Cardiac septum (tissue), 1 donor: Measurements from ENCODE around the gene PPY. TPM values are rescaled to one million over a fixed set of nuclear protein-coding genes. Genes with fewer than 3 reads are reported as not detected.
"Not testable (repeated sequence)": the region's sequence is repeated elsewhere in the genome, so short reads cannot be mapped to it uniquely, and the experiment has no call there.

Experiments
- DNase-seq: peaks from one replicate; pipeline ENCODE4 v3.0.0-alpha.2; 2020; ENCODE audit warnings: low spot score
- intact Hi-C: fragments of 100-400 bp; cut with DNase I; formaldehyde crosslinking; loops from one replicate; pipeline ENCODE4 v1.14.0; 2022
- total RNA-seq: library from RNA; stranded (reverse); fragmentation: NEBNext Ultra II Directional; extraction: Animal tissue kit (Norgen Biotek cat#: 25700); gene quantifications from one replicate; pipeline ENCODE4 v1.2.1, GENCODE V29; 2021
- donor health status: DM: no; HTN: no; CAD: no.

Gene PPY
- total RNA-seq, 1 donor from 2014 or later, result not detected

GRCh38 chr17:43935926-43936261, 6.4 kb downstream of the PPY start:
- intact Hi-C loops, result no loop called here
- no peak for DNase-seq

DNA sequence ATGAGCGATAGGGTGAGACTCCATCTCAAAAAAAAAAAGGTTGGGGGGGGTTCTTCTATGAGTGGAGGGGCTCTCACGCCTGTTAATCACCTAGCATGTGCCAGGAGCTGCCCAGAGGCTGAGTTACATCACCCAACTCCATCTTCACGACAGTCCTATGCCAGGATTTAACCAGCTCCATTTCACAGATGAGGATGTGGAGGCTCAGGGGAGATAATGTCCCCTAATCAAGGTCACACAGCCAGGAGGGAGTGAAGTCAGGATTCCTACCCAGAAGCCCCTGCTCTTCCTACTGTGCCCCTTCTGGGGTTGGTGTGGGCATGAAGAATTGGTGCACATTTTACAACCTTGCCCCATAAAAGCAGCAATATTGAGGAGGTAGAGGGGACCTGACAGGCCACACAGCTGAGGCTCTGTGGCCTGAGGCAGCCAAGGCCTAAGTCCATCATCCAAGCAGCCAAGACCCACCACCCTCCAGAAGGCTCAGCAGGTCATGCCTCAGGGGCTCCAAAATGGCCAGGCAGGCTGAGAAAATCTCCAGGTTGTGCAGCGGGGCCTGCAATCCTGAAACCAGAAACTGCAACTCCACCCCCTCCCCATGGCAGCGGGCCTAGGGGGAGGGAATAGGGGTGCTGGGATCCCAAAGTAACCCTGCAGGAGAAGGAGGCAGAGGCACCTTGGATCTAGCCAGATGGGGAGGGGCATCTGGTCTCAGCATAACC, 6.9 kb downstream of the PPY start:
- no peak for DNase-seq
- intact Hi-C loops, result no loop called here

DNA sequence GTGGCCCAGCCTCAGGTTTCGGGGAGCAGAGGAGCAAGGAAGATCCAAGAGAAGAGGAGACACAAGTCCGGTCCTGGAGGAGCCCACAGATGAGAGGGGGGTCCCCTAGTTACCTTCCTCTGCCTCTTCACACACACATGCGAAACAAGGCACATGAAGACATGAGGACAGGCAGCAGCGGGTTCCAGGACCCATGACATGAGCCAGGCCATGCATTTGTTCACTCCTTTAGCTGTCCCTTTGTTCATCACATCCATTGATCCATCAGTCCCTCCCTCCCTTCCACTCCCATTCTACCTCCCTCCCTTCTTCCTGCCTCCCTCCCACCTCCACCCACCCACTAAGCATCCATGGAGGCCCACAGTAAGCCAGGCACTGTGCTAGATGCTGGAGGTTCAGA, 9.4 kb downstream of the PPY start:
- intact Hi-C loops, result no loop called here
- no peak for DNase-seq

DNA sequence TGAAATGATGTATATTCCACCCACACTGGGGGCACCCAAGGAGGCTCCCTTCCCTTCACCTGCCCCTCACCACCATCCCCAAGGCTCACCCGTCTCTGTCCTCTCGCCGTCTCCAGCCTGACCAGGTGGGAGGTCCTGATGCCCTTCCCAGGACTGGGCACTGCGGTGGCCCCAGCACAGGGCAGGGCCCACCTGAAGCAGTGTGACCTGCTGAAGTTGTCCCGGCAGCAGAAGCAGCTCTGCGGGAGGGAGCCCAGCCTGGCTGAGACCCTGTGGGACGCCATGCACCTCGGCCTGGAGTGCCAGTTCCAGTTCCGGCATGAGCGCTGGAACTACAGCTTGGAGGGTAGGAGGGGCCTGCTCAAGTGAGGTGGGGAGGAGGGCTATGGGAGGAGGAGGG, 9.9 kb downstream of the PPY start:
- no peak for DNase-seq
- intact Hi-C loops, result no loop called here

DNA sequence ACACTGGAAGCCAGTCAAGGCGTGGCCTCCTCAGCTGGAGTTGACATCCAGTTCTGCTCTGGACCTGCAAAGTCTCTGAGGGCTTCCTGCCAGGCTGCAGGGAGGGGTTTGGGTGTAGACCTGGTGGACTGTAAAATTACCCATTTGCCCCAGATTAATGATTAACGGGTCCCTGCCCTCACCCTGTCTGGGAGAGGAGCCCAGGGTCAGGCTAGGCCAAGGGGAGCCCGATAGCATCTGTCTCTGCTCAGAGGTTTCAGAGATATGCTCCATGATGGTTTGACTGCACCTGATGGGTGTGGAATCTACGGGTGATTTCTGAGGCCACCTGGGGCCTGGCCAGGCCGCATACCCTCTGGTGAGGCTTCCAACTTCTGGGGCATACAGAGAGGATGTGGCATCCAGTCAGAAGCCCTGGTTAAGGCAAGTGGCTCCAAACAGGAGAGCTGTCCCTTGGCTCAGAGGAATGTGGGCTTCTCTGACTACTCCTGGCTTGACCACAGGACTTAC, 11.2 kb downstream of the PPY start:
- intact Hi-C loops, result no loop called here
- DNase-seq, result no peak

- no peak for DNase-seq
- intact Hi-C loops, result no loop called here
These were observed 13.7 kb downstream of the PPY start for GRCh38 chr17:43928609-43929008.

GRCh38 chr17:43927929-43928328, 14.3 kb downstream of the PPY start:
- intact Hi-C loops, DNase-seq: not testable (repeated sequence)

- intact Hi-C loops, result no loop called here
- no peak for DNase-seq
These were observed 15.0 kb downstream of the PPY start for GRCh38 chr17:43927060-43927864.

DNA sequence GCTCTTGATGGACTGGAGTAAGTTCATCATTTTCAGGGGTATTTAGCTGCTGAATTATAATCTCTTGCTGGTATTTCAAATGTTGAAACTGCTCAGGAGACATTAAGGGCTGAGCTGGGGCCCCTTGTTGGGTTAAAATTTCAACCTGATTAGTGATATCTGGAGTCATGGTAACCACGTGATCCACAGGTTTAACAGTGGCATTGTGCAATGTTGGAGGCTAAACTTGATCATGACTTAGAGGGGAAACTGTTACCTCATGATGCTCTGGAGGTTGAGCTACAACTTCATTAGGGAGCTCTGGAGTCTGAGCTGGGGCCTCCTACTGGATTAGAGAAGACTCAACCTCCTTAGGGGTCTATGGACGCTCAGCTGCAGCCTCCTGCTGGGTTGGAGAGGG, 17.7 kb downstream of the PPY start:
- intact Hi-C loops, result no loop called here
- no peak for DNase-seq

DNA sequence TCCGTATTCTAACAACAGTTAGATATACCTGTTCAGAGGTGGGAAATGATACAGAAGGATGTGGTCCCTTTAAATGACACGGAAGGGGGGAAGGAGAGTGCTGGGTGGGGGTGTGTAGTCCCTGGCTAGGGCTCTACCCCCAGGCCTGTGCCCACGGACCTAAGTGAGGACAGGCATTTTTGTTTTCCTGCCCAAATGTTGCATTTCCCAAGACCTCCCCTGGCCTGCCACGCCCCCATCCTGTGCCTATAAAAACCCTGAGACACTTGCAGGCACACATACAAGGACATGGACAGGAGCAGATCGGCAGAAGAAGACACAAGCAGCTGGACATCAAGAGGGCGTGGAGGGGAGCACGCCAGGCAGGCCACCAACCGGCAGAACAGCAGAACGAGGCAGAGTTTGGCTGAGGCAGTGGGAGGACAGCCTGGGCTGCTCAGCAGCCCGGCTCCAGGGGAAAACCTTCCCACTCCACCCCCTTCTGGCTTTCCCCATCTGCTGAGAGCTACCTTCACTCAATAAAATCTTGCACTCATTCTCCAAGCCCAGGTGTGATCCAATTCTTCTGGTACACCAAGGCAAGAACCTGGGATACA, 21.7 kb downstream of the PPY start:
- no peak for DNase-seq
- intact Hi-C loops, result no loop called here

DNA sequence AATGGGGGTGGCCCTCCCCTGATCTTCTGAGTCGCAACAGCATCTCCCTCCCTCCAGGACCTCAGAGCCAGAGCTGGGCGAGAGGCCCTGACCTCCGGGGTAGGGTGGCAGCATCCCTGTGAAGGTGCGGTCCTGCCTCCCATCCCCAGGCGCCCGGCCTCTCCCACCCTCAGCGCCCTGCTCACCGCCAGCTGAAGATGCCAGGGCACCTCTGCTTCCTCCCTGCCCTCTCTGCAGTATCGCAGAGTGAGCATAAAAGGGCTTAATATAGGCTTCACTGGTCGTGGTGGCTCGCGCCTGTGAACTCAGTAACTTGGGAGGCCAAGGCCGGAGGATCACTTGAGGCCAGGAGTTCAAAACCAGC, 24.3 kb downstream of the PPY start:
- no peak for DNase-seq
- intact Hi-C loops, result no loop called here

- DNase-seq, result no peak
- intact Hi-C loops, result no loop called here
These were observed 24.8 kb downstream of the PPY start for GRCh38 chr17:43917348-43918025.

DNA sequence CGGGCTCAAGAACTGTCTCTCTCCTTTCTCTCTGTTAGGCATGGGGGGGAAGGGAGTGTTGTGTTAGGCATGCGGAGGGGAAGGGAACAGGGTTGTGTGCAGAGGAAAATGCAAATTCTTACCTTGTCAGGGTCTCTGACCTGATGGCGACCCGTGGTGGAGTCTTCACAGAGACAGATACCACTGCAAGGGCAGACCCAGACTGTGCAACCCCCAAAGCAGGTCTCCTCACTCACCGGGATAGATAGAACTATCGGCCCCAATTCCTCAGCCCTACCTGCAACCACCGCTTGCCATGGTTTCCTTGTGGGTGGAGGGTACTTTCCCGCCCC, 25.3 kb downstream of the PPY start:
- intact Hi-C loops, result no loop called here
- no peak for DNase-seq

- no peak for DNase-seq
- intact Hi-C loops, result no loop called here
These were observed 25.9 kb downstream of the PPY start for GRCh38 chr17:43916385-43916784.

DNA sequence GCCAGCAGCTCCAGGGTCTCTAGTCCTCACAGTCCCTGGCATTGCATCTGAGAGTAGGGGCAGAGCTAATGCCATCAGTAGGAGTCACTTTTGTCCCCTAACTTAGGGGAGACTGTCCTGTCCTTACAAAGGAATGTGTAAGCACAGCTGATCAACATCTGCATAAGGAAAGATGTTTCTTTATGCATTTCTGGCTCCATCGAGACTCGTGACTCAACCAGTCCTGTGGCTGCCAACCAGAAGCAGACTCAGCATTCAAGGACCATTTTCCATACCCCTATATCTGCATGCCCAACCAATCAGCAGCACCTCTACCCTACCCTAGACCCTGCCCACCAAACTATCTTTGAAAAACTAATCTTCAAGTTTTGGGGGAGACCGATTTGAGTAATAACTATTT, 26.7 kb downstream of the PPY start:
- intact Hi-C loops, result no loop called here
- no peak for DNase-seq

DNA sequence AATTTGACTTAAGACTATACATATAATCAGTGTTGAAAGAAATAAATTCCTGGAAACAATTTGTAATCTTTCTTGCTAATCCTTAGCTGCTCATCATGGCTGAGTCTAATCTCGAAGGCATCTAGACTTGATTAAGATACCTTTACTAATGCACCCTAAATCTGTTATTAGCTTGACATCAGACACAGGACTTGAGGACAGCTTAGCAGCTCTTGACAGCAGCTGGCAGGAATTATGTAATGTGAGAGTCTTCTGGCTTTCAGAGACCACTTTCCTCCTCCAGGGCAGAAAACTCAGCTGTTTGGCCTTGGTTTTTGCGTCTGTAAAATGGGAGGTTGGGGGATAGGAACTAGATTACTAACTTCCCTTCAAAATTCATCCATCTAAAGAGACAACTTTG, 27.8 kb downstream of the PPY start:
- intact Hi-C loops, result no loop called here
- DNase-seq, result no peak

GRCh38 chr17:43913584-43913983, 28.7 kb downstream of the PPY start:
- DNase-seq, result no peak
- intact Hi-C loops, result no loop called here

- intact Hi-C loops, result no loop called here
- DNase-seq, result no peak
These were observed 29.5 kb downstream of the PPY start for GRCh38 chr17:43912635-43913304.

- intact Hi-C loops, result no loop called here
- DNase-seq, result no peak
These were observed 30.4 kb downstream of the PPY start for GRCh38 chr17:43911904-43912303.
